Mesenchymal stem cell (in vitro differentiated cells and primary cell): Measurements from ENCODE around the gene BRICD5.
A peak's percentile ranks its signal among the peaks of the same experiment; 100 is the strongest.

Experiments
- DNase-seq: peaks from one replicate; pipeline ENCODE4 v3.0.0-alpha.2; 2013
- H2AFZ ChIP-seq: one replicate; pipeline ENCODE4 v1.6.1; 2013; ENCODE audit warnings: low read depth, mild to moderate bottlenecking, control low read depth, inconsistent platforms, low read length, moderate library complexity
- H2AK5ac ChIP-seq: 2 replicates; pipeline ENCODE4 v1.6.1; 2013; ENCODE audit warnings: low read length, moderate library complexity, mild to moderate bottlenecking, inconsistent platforms; ENCODE audit not compliant: severe bottlenecking
- H2BK120ac ChIP-seq: one replicate; pipeline ENCODE4 v1.6.1; 2013; ENCODE audit warnings: low read depth, mild to moderate bottlenecking, inconsistent platforms, low read length, moderate library complexity
- H2BK12ac ChIP-seq, 2 experiments: one replicate each; pipeline ENCODE4 v1.6.1; 2013; ENCODE audit warnings: inconsistent platforms in 2 of 2, low read length in 2 of 2, mild to moderate bottlenecking in 2 of 2, moderate library complexity in 2 of 2, control low read depth in 1 of 2
- H2BK15ac ChIP-seq: one replicate; pipeline ENCODE4 v1.6.1; 2013; ENCODE audit warnings: mild to moderate bottlenecking, low read depth, inconsistent platforms; ENCODE audit not compliant: poor library complexity, severe bottlenecking
- H2BK5ac ChIP-seq: 2 replicates; pipeline ENCODE4 v1.6.1; 2013; ENCODE audit warnings: low read depth, mild to moderate bottlenecking, low read length, control low read depth, inconsistent platforms; ENCODE audit not compliant: poor library complexity, severe bottlenecking
- H3K14ac ChIP-seq, 2 experiments: one replicate each; pipeline ENCODE4 v1.6.1; 2013; ENCODE audit warnings: inconsistent platforms in 2 of 2, low read length in 2 of 2, control low read depth in 1 of 2, mild to moderate bottlenecking in 1 of 2, moderate library complexity in 1 of 2
- H3K18ac ChIP-seq, 2 experiments: one replicate each; pipeline ENCODE4 v1.6.1; 2013; ENCODE audit warnings: inconsistent platforms in 2 of 2, low read length in 2 of 2, control low read depth in 1 of 2, low read depth in 1 of 2, mild to moderate bottlenecking in 1 of 2
- H3K23ac ChIP-seq, 2 experiments: one replicate each; pipeline ENCODE4 v1.6.1; 2013; ENCODE audit warnings: inconsistent platforms in 2 of 2, low read length in 2 of 2, mild to moderate bottlenecking in 2 of 2, moderate library complexity in 2 of 2, control low read depth in 1 of 2
- H3K27ac ChIP-seq: 2 replicates; pipeline ENCODE4 v1.5.1; 2013; ENCODE audit warnings: mild to moderate bottlenecking, moderate library complexity, low read length, control low read depth, inconsistent platforms; ENCODE audit not compliant: poor library complexity, severe bottlenecking
- H3K27me3 ChIP-seq, 2 experiments: 2 replicates each; pipeline versions ENCODE4 v1.6.1 to v1.7.0; 2013; ENCODE audit warnings: low read length in 2 of 2, mild to moderate bottlenecking in 2 of 2, moderate library complexity in 2 of 2, control low read depth in 1 of 2, inconsistent platforms in 1 of 2; ENCODE audit not compliant: control insufficient read depth in 1 of 2, insufficient read depth in 1 of 2
- H3K36me3 ChIP-seq, 2 experiments: 2 replicates each; pipeline versions ENCODE4 v1.6.1 to v1.7.0; 2013; ENCODE audit warnings: low read length in 2 of 2, control low read depth in 1 of 2, inconsistent platforms in 1 of 2, low read depth in 1 of 2, mild to moderate bottlenecking in 1 of 2; ENCODE audit not compliant: insufficient read depth in 2 of 2, control insufficient read depth in 1 of 2
- H3K4ac ChIP-seq, 2 experiments: one replicate each; pipeline ENCODE4 v1.6.1; 2013; ENCODE audit warnings: inconsistent platforms in 2 of 2, low read length in 2 of 2, mild to moderate bottlenecking in 2 of 2, moderate library complexity in 2 of 2, control low read depth in 1 of 2, low read depth in 1 of 2
- H3K4me1 ChIP-seq: 2 replicates; pipeline ENCODE4 v1.6.1; 2013; ENCODE audit warnings: low read depth, low read length, control low read depth; ENCODE audit not compliant: control insufficient read depth, insufficient read depth
- H3K4me2 ChIP-seq: 2 replicates; pipeline ENCODE4 v1.6.1; 2013; ENCODE audit warnings: low read length, mild to moderate bottlenecking, inconsistent platforms; ENCODE audit not compliant: poor library complexity, severe bottlenecking
- H3K4me3 ChIP-seq, 2 experiments: 2 replicates each; pipeline versions ENCODE4 v1.5.1 to v1.7.0; 2013; ENCODE audit warnings: low read length in 2 of 2, mild to moderate bottlenecking in 2 of 2, control low read depth in 1 of 2, low read depth in 1 of 2; ENCODE audit not compliant: insufficient read depth in 1 of 2
- H3K79me1 ChIP-seq: replicated peaks from 2 replicates; pipeline ENCODE4 v1.6.1; 2013; ENCODE audit warnings: mild to moderate bottlenecking, control low read depth, low read length, inconsistent platforms; ENCODE audit not compliant: poor library complexity, severe bottlenecking
- H3K9ac ChIP-seq: 2 replicates; pipeline ENCODE4 v1.7.0; 2013; ENCODE audit warnings: mild to moderate bottlenecking, low read length, moderate library complexity
- H3K9me3 ChIP-seq: 2 replicates; pipeline ENCODE4 v1.7.0; 2013; ENCODE audit warnings: mild to moderate bottlenecking, low read length; ENCODE audit not compliant: control insufficient read depth
- H4K8ac ChIP-seq: one replicate; pipeline ENCODE4 v1.6.1; 2013; ENCODE audit warnings: inconsistent platforms, mild to moderate bottlenecking, low read length, moderate library complexity
- H4K91ac ChIP-seq: one replicate; pipeline ENCODE4 v1.6.1; 2013; ENCODE audit warnings: mild to moderate bottlenecking, low read length, inconsistent platforms
- WGBS: methylation state at CpG from one replicate; pipeline ENCODE4 v1.1.7; 2013; ENCODE audit warnings: mixed read lengths; 5-methylcytosine and 5-hydroxymethylcytosine counted together

Gene BRICD5

GRCh38 chr16:2197765-2198164, 12.9 kb downstream of the BRICD5 start:
- DNase-seq, result no peak

GRCh38 chr16:2196981-2197511, 13.6 kb downstream of the BRICD5 start:
- 53% methylated on average over 18 of the region's 32 CpGs for WGBS
- Histone ChIP-seq H3K4me3 (peak overlapping the region in 1 of 2 experiments; percentile 62), H3K23ac (peak overlapping the region in 1 of 2 experiments; percentile 74), H3K4ac (no peak overlapping the region), H3K27ac (no peak overlapping the region), H3K9ac (no peak overlapping the region), H3K14ac (no peak overlapping the region), H3K9me3 (peaks cover 6% of the 10 kb centered on the region), H3K79me1 (no peaks in the 10 kb centered on the region), H2AK5ac (no peak overlapping the region), H2BK12ac (no peak overlapping the region), H2AFZ (no peak overlapping the region), H3K18ac (no peak overlapping the region), H2BK120ac (no peak overlapping the region), H4K8ac (no peak overlapping the region), H3K4me1 (peaks cover 20% of the 10 kb centered on the region), H2BK15ac (no peak overlapping the region), H3K4me2 (peak overlapping the region; percentile 71), H3K27me3 (peaks cover 51 to 63% of the 10 kb centered on the region in 2 experiments), H2BK5ac (no peak overlapping the region), H4K91ac (no peak overlapping the region), H3K36me3 (no peaks in the 10 kb centered on the region)
- DNase-seq, result no peak

More at GRCh38 chr16:2197765-2198164, 12.9 kb downstream of the BRICD5 start:
- no peak overlapping the region for H3K4ac ChIP-seq
- peaks cover 51 to 63% of the 10 kb centered on the region in 2 experiments for H3K27me3 ChIP-seq
- no peak overlapping the region for H2BK5ac ChIP-seq
- H3K9ac ChIP-seq, result no peak overlapping the region
- H4K91ac ChIP-seq, result no peak overlapping the region
- H2BK12ac ChIP-seq, result no peak overlapping the region
- H3K14ac ChIP-seq, result no peak overlapping the region
- no peak overlapping the region for H3K4me2 ChIP-seq
- no peak overlapping the region for H2AFZ ChIP-seq
- no peak overlapping the region for H4K8ac ChIP-seq
- 97% methylated on average over 3 of the region's 6 CpGs for WGBS
- H3K79me1 ChIP-seq, result no peaks in the 10 kb centered on the region
- H3K36me3 ChIP-seq, result no peaks in the 10 kb centered on the region
- H3K23ac ChIP-seq, result no peak overlapping the region
- H3K18ac ChIP-seq, result no peak overlapping the region
- no peak overlapping the region for H2AK5ac ChIP-seq
- no peak overlapping the region for H3K27ac ChIP-seq
- no peak overlapping the region for H2BK15ac ChIP-seq
- H3K9me3 ChIP-seq, result peaks cover 6% of the 10 kb centered on the region
- H3K4me3 ChIP-seq, result no peak overlapping the region
- H2BK120ac ChIP-seq, result no peak overlapping the region
- peaks cover 20% of the 10 kb centered on the region for H3K4me1 ChIP-seq

GRCh38 chr16:2196162-2196980, 14.3 kb downstream of the BRICD5 start, which contains the start of gene CASKIN1:
Gene CASKIN1, minus strand, starts transcription at chr16:2196605. Its CDS starts 173 bp downstream, at chr16:2196432.
- H3K4me1 ChIP-seq, result peaks cover 20% of the 10 kb centered on the region
- H3K4me2 ChIP-seq, result peak within 1 kb of the TSS; percentile 85
- H2AK5ac ChIP-seq, result no peak within 1 kb of the TSS
- no peak within 1 kb of the TSS for H2BK12ac ChIP-seq
- no peak within 1 kb of the TSS for H2BK5ac ChIP-seq
- H4K91ac ChIP-seq, result no peak within 1 kb of the TSS
- peak within 1 kb of the TSS in 1 of 2 experiments; percentile 74 for H3K23ac ChIP-seq
- no peak within 1 kb of the TSS for H2BK120ac ChIP-seq
- under 1% methylated on average over 44 of the region's 129 CpGs for WGBS
- no peaks in the 10 kb centered on the region for H3K36me3 ChIP-seq
- H3K9me3 ChIP-seq, result peaks cover 6% of the 10 kb centered on the region
- no peaks in the 10 kb centered on the region for H3K79me1 ChIP-seq
- no peak within 1 kb of the TSS for H3K9ac ChIP-seq
- H3K27ac ChIP-seq, result no peak within 1 kb of the TSS
- no peak for DNase-seq
- H2AFZ ChIP-seq, result no peak within 1 kb of the TSS
- H4K8ac ChIP-seq, result no peak within 1 kb of the TSS
- no peak within 1 kb of the TSS for H2BK15ac ChIP-seq
- H3K14ac ChIP-seq, result no peak within 1 kb of the TSS
- no peak within 1 kb of the TSS for H3K4ac ChIP-seq
- H3K18ac ChIP-seq, result no peak within 1 kb of the TSS
- H3K27me3 ChIP-seq, result peaks cover 51 to 63% of the 10 kb centered on the region in 2 experiments
- peak within 1 kb of the TSS in 1 of 2 experiments; percentile 62 for H3K4me3 ChIP-seq
